ENCODE results near the gene SNAP25.

SNAP25 gene

DNA sequence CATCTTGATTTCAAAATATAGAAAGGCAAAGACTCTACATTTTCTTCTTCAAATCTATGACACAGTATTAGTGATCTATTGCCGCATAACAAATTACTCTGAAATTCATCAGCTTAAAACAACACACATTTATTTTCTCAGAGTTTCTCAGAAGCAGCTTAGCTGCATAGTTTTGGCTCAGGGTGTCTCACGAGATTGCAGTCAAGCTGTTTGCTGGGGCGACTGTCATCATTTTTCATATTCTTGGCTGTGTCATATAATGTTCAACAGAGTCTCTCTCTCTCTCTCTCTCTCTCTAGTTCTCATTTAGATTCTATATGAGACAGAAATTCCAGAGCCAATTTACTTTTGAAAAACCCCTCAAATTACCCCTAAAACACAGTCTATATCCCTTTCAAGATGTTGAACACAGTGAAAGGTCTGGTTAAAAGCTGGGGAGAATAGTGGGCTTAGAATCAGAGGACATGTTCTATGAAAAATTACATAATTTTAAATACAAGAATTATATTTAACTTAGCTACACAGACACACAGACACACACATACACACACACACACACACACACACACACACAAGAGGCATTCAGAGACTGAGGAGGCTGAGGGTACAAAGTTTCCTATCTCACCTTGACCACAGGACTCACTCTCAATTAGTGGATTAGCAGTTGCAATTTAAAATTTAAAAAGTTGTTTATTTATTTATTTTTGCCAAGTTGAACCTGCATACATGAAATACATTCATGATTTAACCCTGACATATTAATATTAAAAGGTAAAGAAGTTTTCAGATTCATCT, 128.7 kb downstream of the SNAP25 start:
- TF ChIP-seq FEZF1 (tag by site-specific recombination; IDR thresholded peaks at IDR 0.05) (no peak), ZNF2 (tag by site-specific recombination; IDR thresholded peaks at IDR 0.05) (no peak), ZNF157 (tag by site-specific recombination; IDR thresholded peaks at IDR 0.05) (no peak), ZNF571 (tag by site-specific recombination; IDR thresholded peaks at IDR 0.05) (no peak), ZNF350 (tag by site-specific recombination; IDR thresholded peaks at IDR 0.05) (no peak), ZBTB21 (tag by site-specific recombination; IDR thresholded peaks at IDR 0.05) (no peak)
- TF ChIP-seq, protein P1, sequence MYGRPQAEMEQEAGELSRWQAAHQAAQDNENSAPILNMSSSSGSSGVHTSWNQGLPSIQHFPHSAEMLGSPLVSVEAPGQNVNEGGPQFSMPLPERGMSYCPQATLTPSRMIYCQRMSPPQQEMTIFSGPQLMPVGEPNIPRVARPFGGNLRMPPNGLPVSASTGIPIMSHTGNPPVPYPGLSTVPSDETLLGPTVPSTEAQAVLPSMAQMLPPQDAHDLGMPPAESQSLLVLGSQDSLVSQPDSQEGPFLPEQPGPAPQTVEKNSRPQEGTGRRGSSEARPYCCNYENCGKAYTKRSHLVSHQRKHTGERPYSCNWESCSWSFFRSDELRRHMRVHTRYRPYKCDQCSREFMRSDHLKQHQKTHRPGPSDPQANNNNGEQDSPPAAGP (tag by site-specific recombination; IDR thresholded peaks at IDR 0.05) = no peak
- TF ChIP-seq, protein P2, sequence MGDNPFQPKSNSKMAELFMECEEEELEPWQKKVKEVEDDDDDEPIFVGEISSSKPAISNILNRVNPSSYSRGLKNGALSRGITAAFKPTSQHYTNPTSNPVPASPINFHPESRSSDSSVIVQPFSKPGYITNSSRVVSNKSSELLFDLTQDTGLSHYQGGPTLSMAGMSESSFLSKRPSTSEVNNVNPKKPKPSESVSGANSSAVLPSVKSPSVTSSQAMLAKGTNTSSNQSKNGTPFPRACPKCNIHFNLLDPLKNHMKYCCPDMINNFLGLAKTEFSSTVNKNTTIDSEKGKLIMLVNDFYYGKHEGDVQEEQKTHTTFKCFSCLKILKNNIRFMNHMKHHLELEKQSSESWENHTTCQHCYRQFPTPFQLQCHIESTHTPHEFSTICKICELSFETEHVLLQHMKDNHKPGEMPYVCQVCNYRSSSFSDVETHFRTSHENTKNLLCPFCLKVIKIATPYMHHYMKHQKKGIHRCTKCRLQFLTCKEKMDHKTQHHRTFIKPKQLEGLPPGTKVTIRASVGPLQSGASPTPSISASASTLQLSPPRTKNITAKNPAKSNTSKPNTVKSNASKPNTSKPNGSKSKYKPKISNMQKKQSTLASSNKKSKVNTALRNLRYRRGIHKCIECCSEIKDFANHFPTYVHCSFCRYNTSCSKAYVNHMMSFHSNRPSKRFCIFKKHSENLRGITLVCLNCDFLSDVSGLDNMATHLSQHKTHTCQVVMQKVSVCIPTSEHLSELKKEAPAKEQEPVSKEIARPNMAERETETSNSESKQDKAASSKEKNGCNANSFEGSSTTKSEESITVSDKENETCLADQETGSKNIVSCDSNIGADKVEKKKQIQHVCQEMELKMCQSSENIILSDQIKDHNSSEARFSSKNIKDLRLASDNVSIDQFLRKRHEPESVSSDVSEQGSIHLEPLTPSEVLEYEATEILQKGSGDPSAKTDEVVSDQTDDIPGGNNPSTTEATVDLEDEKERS (tag by site-specific recombination; IDR thresholded peaks at IDR 0.05) = no peak
- TF ChIP-seq, protein P3, sequence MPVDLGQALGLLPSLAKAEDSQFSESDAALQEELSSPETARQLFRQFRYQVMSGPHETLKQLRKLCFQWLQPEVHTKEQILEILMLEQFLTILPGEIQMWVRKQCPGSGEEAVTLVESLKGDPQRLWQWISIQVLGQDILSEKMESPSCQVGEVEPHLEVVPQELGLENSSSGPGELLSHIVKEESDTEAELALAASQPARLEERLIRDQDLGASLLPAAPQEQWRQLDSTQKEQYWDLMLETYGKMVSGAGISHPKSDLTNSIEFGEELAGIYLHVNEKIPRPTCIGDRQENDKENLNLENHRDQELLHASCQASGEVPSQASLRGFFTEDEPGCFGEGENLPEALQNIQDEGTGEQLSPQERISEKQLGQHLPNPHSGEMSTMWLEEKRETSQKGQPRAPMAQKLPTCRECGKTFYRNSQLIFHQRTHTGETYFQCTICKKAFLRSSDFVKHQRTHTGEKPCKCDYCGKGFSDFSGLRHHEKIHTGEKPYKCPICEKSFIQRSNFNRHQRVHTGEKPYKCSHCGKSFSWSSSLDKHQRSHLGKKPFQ (tag by site-specific recombination; IDR thresholded peaks at IDR 0.05) = no peak
- Histone ChIP-seq H3K4me1 (ENCODE audit: control insufficient read depth, insufficient read depth, low read length) (peaks cover 6% of the 10 kb centered on the region; the same call in 1 of the 2 replicates), H3K27ac (ENCODE audit: extremely low read depth, low read depth, low read length) (no peak overlapping the region), H3K9me3 (ENCODE audit: control insufficient read depth, insufficient read depth, low read depth, low read length) (no peaks in the 10 kb centered on the region), H3K4me3 (ENCODE audit: low read depth, low read length) (no peak overlapping the region), H3K36me3 (ENCODE audit: control insufficient read depth in 2 of 2, insufficient read depth in 1 of 2, low read length in 2 of 2) (no peaks in the 10 kb centered on the region)
- CTCF ChIA-PET = interaction anchor here (0.5 to 2.0 kb wide), 6 partner anchors 10 to 729 kb away, joined by 3 to 5 read pairs (median 3); no protein-coding TSS in a partner anchor
- POLR2A ChIA-PET = no interaction called here

- ChIA-PET CTCF (interaction anchor here (2.0 kb wide), 1 partner anchor 78 kb away, joined by 5 read pairs; no protein-coding TSS in a partner anchor), POLR2A (interaction anchor here (0.6 kb wide), 1 partner anchor 9 kb away, joined by 10 read pairs; no protein-coding TSS in a partner anchor)
These were observed 130.5 kb downstream of the SNAP25 start for GRCh38 chr20:10349118-10349517.

More at GRCh38 chr20:10349118-10349517, 130.5 kb downstream of the SNAP25 start:
- no peak for TF ChIP-seq SCRT1 (tag by site-specific recombination; IDR thresholded peaks at IDR 0.05; ENCODE audit: borderline replicate concordance)
- no peak for TF ChIP-seq ZFHX2 (tag by site-specific recombination; conservative IDR thresholded peaks at IDR 0.05)
- no peak for TF ChIP-seq ZFP3 (tag by site-specific recombination; IDR thresholded peaks at IDR 0.05; ENCODE audit: low read depth)
- TF ChIP-seq KLF7 (tag by site-specific recombination; IDR thresholded peaks at IDR 0.05; ENCODE audit: borderline replicate concordance) = no peak
- no peak for TF ChIP-seq ZNF658 (tag by site-specific recombination; IDR thresholded peaks at IDR 0.05)
- TF ChIP-seq ZNF701 (tag by site-specific recombination; IDR thresholded peaks at IDR 0.05) = no peak
- TF ChIP-seq ZNF211 (tag by site-specific recombination; IDR thresholded peaks at IDR 0.05; ENCODE audit: low read depth) = no peak
- TF ChIP-seq ZNF664 (tag by site-specific recombination; IDR thresholded peaks at IDR 0.05) = no peak
- TF ChIP-seq, protein P4, sequence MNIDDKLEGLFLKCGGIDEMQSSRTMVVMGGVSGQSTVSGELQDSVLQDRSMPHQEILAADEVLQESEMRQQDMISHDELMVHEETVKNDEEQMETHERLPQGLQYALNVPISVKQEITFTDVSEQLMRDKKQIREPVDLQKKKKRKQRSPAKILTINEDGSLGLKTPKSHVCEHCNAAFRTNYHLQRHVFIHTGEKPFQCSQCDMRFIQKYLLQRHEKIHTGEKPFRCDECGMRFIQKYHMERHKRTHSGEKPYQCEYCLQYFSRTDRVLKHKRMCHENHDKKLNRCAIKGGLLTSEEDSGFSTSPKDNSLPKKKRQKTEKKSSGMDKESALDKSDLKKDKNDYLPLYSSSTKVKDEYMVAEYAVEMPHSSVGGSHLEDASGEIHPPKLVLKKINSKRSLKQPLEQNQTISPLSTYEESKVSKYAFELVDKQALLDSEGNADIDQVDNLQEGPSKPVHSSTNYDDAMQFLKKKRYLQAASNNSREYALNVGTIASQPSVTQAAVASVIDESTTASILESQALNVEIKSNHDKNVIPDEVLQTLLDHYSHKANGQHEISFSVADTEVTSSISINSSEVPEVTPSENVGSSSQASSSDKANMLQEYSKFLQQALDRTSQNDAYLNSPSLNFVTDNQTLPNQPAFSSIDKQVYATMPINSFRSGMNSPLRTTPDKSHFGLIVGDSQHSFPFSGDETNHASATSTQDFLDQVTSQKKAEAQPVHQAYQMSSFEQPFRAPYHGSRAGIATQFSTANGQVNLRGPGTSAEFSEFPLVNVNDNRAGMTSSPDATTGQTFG (tag by site-specific recombination; IDR thresholded peaks at IDR 0.05; ENCODE audit: borderline replicate concordance) = no peak
- no peak for TF ChIP-seq ZNF354C (tag by site-specific recombination; IDR thresholded peaks at IDR 0.05; ENCODE audit: borderline replicate concordance, low read depth)
- no peak for TF ChIP-seq ZSCAN23 (tag by site-specific recombination; IDR thresholded peaks at IDR 0.05)
- no peak for TF ChIP-seq ZNF792 (tag by site-specific recombination; IDR thresholded peaks at IDR 0.05)
- no peak for TF ChIP-seq ZNF391 (tag by site-specific recombination; IDR thresholded peaks at IDR 0.05; ENCODE audit: borderline replicate concordance, low read depth)
- TF ChIP-seq ZNF2 (tag by site-specific recombination; IDR thresholded peaks at IDR 0.05) = no peak
- no peak for TF ChIP-seq ZBTB8A (tag by site-specific recombination; IDR thresholded peaks at IDR 0.05)
- TF ChIP-seq ZNF571 (tag by site-specific recombination; IDR thresholded peaks at IDR 0.05) = no peak
- no peak overlapping the region for H3K4me3 ChIP-seq (ENCODE audit: low read depth, low read length)
- peaks cover 17% of the 10 kb centered on the region for H3K4me1 ChIP-seq (ENCODE audit: control insufficient read depth, insufficient read depth, low read length)
- H3K27ac ChIP-seq (ENCODE audit: extremely low read depth, low read depth, low read length) = no peak overlapping the region
- H3K9me3 ChIP-seq (ENCODE audit: control insufficient read depth, insufficient read depth, low read depth, low read length) = no peaks in the 10 kb centered on the region
- no peaks in the 10 kb centered on the region for H3K36me3 ChIP-seq (ENCODE audit: control insufficient read depth in 2 of 2, insufficient read depth in 1 of 2, low read length in 2 of 2)
